Stimulated activated CD8-positive, alpha-beta memory T cell treated with anti-CD3 and anti-CD28 coated beads, Interleukin-4, amount 100 ng/mL, for 4 hours (primary cell): ENCODE measurements around the gene KCNS1.
"Not testable (repeated sequence)": the region's sequence is repeated elsewhere in the genome, so short reads cannot be mapped to it uniquely, and the experiment has no call there.

Experiments used
- DNase-seq, 2 donors: peaks; one replicate each; pipeline ENCODE4 v3.0.0-alpha.2; 2020; ENCODE audit warnings: low read depth in 2 of 2, low spot score in 1 of 2

KCNS1 gene

DNA sequence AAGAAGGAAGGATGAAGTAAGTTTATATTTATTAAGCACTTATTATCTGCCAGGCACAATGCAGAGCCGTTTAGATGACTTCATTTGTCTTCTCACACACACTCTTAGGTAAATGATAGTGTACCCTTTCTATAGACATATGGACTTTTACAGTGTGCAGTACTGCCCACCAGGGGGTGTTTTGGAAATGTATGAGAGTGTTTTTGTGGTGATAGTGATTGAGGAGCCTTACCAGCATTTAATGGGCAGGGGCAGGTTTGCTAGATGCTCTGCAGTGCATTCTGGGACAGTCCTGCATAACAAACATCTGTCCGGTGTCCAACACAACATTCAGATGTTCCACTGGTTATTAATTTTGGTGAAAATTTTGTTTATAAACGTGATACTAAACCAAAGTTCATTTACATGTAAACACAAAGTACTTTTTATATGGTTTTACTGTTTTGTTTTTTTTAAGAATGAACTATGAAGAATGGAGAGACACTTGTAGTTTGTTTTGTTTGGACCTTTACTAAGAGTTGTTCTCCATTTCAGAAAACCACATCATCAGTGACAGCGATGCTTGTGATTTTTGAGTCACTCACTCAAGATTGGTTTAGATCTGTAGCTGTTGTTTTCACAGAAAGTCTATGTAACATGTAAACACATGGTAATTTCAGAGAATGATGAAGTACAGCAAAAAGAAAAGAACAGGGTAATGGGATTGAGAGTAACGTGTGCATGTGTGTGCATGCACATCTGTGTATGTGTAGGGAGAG lies 19.9 kb downstream of the KCNS1 start:
- no peak for DNase-seq

DNA sequence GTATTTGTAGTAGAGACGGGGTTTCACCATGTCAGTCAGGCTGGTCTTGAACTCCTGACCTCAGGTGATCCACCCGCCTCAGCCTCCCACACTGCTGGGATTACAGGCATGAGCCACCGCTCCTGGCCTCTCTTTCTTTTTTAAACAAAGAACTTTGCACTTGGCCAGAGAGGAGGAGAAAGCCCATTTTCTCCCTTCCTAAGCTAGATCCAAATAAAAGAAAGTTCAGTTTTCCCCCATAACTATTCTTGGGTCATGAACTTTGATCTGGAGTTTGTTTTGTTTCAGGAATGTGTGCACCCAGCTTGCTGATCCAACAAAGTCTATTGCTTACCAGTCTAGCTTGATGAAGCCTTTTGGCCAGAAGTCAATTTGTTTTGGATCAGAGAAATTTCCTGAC lies 23.4 kb downstream of the KCNS1 start:
- no peak for DNase-seq

DNA sequence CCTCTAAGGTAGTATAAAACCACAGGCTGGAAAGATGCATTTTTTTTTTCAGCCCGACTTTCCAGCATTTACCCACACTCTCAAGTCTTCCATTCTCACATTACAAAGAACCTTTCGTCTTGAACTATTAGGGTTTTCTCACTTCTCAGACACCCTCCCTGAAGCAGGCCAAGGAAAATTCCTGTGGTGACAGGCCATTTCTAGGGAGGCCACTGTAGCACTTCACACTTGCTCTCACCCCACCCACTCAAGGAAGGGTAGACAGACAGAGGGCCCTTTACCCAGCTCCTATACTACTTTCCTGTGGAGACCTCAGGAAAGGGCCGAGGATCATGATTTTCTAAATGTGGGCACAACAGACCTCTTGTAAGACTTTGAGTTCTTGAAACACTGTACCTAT lies 27.7 kb downstream of the KCNS1 start:
- no peak for DNase-seq

DNA sequence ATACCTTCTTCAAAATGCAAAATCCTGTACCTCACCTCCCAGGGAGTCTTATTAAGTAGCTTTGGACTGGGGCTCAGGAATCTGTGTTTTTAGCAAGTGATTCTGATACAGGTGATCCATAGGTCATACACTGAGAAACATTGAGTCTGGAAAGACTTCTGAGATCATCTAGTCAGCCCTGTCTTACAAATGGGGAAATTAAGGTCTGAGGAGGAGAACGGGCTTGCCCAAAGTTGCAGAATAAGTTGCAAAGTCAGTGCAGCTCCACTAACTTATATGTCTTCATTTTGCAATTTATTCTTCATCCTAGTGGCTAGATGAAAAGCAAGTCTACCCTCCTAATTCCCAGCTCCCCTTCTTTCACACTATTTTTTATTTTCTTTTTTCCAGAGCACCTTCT lies 28.9 kb downstream of the KCNS1 start:
- DNase-seq = no peak

DNA sequence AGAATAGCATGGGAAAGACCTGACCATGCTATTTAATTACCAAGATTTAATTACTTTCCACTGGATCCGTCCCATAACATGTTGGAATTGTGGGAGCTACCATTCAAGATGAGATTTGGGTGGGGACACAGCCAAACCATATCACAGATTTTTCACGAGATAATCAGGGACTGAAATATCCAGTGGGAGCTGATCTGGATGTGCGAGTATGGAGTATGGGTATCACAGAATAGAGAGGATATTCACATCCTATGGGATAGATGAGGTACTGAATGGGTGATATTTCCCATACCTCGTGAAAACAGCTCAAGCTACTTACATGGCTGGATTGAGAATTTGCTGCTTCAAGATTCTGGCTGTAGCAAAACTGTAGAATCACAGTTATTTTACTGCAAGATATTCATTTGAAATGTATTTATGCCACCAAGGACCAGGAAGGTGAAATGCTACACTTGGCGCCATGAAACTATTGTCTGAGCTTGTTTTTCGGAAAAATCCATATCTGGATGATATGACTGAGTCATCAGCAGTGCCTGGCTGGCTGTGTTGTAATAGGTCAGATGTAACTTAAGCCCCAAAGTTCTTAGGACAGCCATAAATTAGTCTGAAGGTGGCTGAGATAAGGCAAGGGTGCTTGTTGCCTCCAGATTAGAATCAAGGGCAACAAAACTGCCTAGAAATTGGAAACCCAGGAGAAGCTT lies 29.8 kb downstream of the KCNS1 start:
- no peak for DNase-seq

DNA sequence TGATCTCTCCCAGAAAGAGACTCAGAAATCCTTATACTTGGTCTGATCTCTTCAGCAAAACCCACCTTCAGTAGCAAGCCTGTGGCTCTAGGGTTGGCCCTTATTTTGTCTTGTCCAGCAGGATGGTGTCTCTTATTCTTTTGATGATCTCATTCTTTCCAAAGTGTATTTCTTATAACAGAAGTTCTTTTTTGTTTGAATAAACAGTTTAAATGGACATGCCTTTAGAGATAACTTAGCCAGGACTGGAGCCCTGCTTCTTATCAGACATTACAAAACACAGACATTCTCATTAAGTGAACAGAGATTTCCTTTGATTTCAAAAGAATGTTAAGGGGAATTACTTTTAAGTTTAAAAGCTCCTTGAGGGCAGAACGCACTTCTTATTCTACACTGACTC lies 31.7 kb downstream of the KCNS1 start:
- no peak for DNase-seq

DNA sequence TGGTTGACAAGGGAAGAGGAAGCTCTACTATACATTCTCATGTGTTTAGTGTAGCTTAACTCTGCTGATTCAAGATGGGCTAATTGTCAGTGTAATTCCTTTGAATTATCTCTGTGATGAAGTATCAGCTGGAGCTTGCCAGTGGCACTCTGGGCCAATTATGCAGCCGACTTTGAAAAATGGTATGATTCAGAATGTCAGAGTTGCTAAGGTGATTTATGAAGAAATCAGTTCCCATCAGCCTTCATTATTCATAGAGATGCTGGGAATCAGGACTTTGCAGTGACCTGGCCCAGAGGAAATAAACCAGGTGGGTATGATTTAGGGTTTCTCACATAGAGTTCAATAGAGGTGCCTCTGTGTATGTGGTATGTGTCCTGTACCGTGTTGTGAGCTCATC lies 33.4 kb downstream of the KCNS1 start:
- DNase-seq = no peak

DNA sequence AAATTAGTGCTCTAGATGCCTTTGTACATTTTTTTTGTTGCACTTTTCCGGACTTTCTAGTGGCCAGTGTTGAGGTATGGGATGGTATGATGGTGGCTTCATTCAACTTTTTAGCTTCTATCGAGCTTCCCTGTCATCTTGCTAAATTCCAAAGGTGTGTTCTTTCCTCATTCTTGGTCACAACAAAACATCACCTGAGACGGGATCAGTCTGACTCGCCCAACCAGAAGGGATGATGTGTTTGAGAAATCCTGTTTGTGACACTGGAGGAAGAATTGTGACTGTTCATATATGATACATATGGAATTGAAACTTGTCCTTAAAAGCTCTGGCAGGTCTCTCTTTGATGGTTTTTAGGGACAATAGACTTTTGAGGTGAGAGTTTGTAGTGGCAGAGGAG lies 33.8 kb downstream of the KCNS1 start:
- DNase-seq = no peak

DNA sequence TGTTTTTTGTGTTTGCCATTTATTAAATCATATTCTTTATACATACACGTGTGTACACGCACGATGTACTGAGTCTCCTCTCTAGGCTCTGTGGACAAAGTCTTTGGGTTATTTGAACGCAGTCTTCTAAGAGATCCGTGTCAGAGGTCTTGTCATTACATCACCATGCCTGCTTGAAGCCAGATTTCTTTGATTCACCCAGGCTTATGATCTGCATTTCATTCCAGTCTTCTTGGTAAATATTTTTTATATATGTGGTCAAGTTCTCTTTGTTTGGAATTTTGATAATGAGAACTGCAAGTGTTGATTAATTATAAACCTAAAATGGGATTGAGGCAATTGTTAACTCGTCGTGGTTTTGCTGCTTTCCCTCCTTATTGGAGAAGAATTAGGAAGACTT lies 34.6 kb downstream of the KCNS1 start:
- DNase-seq = no peak

DNA sequence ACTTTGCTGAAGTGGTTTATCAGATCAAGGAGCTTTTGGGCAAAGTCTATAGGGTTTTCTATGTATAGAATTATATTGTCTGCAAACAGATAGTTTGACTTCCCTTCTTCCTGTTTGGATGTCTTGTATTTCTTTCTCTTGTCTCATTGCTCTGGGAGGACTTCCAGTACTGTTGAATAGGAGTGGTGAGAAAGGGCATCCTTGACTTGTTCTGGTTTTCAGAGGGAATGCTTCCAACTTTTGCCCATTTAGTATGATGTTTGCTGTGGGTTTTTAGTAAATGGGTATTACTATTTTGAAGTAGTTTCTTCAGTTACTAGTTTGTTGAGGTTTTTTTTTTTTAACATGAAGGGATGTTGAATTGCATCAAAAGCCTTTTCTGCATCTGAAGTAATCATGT lies 36.1 kb downstream of the KCNS1 start:
- no peak for DNase-seq

DNA sequence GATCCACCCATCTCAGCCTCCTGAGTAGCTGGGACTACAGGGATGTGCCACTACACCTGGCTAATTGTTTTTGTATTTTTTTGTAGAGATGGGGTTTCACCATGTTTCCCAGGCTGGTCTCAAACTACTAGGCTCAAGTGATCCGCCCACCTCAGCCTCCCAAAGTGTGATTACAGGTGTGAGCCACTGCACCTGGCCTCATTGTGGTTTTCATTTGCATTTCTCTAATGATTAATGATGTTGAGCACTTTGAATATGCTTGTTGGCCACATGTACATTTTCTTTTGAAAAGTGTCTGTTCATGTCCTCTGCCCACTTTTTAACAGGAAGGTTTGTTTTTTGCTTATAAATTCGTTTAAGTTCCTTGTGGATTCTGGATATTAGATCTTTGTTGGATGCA lies 37.8 kb downstream of the KCNS1 start:
- not testable (repeated sequence) for DNase-seq

DNA sequence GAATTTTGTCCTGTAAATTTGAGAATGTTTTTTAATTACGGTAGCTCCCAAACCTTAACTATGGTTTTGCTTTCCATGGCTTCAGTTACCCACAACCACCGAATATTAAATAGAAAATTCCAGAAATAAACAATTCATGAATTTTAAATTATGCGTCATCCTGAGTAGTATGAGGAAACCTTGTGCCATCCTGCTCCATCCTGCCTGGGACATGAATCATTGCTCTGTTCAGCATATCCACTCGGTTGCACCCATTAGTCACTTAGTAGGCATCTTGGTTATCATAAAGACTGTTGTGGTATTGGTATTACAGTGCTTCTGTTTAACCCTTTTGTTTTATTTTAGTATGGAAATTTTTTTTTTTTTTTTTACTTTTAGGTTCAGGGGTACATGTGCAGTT lies 39.7 kb downstream of the KCNS1 start:
- DNase-seq = no peak

DNA sequence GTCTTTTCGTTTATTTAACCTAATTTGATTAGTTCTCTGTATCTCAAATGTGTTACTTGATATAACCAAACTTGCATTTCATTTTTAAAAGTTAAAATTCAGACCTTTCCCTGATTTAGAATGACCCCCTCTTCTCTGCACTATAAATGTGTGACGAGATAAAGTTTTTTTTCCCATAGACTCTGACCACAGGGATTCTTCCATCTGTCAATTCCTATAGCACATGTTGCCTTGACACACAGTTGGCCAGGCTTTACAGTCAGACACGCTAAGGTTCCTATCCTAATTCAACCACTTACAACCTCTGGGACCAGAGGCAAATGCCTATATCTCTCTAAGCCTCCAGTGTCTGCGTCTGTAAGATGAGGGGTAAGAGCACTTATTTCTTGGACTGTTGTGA lies 40.6 kb downstream of the KCNS1 start:
- DNase-seq = no peak

DNA sequence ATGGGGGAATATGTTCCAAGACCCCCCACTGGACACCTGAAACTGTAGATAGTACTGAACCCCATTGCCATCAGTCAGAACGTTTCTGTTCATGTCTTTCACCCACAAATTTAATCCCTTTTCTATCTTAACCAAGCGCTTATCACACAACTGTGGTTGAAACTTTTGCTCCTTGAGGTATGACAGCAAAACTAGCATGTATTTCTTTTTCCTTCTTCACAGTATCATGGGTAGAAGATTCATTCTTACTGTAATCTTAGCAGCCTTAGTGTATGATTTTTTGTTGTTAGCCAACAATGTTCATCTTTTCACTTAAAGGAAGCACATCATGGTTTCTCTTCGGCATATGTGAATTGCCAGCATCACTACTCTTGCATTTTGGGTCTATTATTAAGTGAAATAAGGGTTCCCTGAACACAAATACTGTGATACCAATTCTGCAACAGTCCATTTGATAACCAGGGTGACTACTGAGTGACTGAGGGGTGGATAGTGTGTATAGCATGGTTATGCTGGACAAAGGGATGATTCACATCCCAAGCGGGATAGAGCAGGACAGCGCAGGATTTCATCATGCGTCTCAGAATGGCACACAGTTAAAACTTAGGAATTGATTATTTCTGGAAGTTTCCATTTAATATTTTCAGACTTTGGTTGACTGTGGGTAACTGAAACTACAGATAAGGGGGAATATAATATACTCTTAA lies 41.8 kb downstream of the KCNS1 start:
- DNase-seq = no peak

DNA sequence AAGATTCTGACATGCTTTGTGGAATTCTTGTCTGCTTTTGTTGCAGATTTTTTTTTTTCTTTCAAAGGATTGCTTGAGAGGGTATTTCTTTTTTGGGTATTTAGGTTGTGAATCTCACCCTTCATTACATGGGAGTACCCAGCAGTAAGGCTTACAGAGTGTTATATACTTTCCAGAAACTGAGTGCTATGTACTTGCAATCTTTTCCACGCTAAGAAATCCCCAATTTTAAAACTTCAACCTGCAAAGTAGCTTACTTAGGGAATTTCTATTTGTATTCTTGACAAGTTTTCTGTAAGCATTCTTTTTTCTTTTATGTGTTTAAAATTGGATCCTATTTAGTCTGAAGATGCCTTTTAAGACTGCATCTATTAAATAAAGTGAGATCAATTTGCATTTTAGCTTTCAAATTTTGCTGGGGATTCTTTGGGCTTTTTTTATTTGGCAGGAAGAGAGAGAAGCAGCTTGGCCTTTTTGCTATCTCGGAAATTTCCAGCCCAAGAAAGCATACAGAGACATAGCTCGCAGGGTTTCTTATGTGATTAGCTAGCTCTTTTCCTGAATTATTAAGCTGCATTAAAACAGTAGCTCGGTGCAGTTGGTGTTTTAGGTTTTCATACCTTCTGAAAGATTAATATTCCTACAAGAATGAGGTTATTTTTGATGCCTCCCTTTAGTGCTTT lies 42.6 kb downstream of the KCNS1 start:
- no peak for DNase-seq

DNA sequence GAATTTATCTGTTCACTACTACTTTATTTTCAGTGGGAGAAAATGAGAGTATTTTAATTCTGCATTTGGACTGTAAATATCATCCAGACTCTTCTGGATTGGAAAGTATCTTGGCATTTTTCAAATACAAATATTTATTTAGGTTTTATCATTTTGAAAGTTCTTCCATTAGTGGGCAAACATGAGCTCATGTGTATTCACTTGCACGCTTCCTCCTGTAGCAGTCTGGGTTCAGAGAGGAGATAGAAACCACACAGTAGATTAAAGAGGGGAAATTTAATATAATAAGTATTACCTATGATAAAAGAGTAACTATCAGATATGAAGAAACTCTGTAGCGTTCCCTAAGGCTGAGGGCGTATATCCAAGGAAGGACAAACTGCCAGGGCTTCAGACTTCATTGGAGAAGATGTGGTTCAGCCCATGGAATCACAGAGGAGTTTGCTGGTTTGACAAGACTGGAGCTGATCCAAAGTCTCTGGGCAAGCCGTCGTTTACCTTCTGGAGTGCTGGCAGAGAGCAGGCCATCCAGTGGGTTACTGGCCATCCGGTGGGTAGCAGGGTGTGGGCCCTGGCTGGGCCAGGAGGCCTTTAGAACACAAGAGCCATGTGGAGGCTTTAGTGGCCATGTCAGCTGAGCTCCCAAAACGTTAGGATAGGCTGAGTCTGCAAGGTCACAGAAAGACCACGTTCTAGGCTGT lies 44.3 kb downstream of the KCNS1 start:
- DNase-seq = no peak

DNA sequence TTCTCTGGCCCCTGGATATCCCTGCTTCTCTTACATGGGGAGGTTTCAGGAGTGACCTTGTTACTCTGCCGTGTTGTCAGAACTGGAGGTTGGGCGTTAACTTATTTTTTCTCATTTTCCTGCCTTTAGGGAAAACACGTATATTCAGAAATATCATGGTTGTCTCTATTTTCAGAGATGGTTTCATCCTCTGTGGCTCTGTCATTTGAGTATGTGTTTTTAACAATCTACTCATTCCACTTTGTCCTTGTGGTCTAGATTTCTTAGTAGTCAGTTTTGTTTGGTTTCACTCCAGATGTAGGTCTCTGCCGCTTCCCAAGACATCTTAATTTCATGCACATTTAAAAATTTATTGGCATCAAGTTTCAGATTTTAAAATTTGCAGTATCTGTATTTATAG lies 45.9 kb downstream of the KCNS1 start:
- DNase-seq = no peak

DNA sequence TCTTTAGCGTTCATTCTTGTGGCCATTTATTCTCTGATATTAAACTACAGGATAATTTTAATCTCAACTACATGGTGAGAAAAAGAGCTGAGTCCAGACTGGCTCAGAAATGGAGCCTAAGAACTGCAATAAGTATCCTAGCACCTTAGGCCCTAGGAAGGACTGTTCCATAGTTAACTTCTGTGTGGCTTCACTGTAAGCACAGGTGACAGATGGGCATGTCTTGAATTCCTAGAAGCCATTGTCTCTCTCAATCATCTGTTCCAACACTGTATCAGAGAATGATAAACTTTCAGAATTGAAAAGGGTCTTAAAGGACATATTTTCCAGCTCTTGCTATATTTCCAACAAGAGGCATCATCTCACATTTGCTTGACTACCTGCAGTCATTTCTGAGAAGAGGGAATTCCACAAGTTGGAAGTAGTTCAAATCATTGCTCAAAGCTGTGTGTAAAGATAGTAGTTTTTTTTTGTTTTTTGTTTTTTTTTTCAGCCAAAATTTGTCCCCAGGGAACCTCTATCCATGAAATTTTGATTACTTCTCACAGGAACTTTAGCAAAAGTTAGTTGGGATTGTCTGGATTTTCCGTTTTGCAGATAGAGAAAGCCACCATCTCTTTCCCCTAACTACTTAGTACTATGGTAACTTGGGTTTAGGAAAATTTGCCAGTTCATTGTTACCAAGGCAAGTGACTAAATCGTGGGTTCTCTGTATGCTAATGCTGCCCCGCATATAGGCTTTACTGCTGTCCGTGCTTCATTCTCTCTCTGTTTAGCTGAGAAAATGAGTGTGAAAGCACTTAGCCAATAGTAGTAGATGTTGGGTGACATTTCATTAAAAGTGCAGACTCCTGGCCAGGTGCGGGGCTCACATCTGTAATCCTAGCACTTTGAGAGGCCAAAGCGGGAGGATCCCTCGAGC lies 47.2 kb downstream of the KCNS1 start:
- DNase-seq = no peak

DNA sequence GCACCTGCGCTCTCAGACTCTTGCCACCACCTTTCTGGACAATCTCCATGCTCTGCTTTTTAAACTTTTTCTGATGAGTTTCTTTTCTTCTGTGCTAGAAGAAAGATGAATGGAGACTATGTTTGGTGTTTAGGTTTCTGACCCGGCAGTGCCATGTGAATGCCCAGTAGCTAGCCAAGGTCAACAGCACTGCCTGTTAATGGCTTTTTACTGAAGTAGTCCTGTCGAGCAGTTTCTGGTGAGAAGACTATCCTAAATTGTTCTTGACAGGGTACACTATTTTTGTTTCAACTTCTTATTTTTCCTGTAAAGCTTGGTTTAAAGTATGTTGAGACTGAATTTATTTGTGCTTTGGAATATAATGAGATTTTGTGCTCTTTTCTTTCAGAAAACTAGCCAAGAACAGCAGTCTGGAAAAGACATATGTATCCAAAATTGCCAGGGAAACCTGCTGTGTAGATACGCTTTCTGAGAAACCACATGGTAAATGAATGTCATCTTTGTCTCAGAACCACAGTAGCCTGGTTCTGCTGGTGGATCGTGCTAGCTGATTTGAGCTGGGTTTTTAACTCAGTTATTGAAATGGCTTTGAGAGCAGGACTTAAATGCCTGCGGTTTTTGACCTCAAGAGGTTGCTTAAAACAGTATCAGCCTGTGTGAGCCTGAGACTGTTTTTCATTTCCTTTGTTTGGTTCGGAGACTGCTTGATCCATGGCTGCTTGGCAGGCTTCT lies 48.1 kb downstream of the KCNS1 start:
- no peak for DNase-seq
